Measurements from ENCODE around the gene MRPL23.

GRCh38 chr11:1979607-1980006 is 32.5 kb downstream of the MRPL23 start:
- no peak for TF ChIP-seq POLR2A (IDR thresholded peaks at IDR 0.05; ENCODE audit: control extremely low read depth in 1 of 2, low read depth in 2 of 2, low read length in 2 of 2)
- TF ChIP-seq SIN3A (conservative IDR thresholded peaks at IDR 0.05 in 1 of 2, IDR thresholded peaks at IDR 0.05 in 1 of 2; ENCODE audit: low read depth in 1 of 2, low read length in 2 of 2), result no peak
- TF ChIP-seq, protein P1, sequence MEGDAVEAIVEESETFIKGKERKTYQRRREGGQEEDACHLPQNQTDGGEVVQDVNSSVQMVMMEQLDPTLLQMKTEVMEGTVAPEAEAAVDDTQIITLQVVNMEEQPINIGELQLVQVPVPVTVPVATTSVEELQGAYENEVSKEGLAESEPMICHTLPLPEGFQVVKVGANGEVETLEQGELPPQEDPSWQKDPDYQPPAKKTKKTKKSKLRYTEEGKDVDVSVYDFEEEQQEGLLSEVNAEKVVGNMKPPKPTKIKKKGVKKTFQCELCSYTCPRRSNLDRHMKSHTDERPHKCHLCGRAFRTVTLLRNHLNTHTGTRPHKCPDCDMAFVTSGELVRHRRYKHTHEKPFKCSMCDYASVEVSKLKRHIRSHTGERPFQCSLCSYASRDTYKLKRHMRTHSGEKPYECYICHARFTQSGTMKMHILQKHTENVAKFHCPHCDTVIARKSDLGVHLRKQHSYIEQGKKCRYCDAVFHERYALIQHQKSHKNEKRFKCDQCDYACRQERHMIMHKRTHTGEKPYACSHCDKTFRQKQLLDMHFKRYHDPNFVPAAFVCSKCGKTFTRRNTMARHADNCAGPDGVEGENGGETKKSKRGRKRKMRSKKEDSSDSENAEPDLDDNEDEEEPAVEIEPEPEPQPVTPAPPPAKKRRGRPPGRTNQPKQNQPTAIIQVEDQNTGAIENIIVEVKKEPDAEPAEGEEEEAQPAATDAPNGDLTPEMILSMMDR (IDR thresholded peaks at IDR 0.05; ENCODE audit: control extremely low read depth in 1 of 3, insufficient read depth in 1 of 3, low read depth in 1 of 3, low read length in 3 of 3), result no peak
- no peak for TF ChIP-seq HDAC6 (IDR thresholded peaks at IDR 0.05; ENCODE audit: low read depth, low read length)
- TF ChIP-seq EZH2 (IDR thresholded peaks at IDR 0.05; ENCODE audit: low read depth, low read length, severe bottlenecking), result no peak
- no peak for TF ChIP-seq GABPA (IDR thresholded peaks at IDR 0.05; ENCODE audit: borderline replicate concordance, insufficient read depth, low read length)
- no peak for TF ChIP-seq RFX5 (IDR thresholded peaks at IDR 0.05; ENCODE audit: borderline replicate concordance, low read depth, low read length)

All from H1 (cell line).